Measurements from ENCODE around the gene WDFY2.
A peak's percentile ranks its signal among the peaks of the same experiment; 100 is the strongest.

WDFY2 gene

GRCh38 chr13:51737609-51738008, 153.3 kb downstream of the WDFY2 start:
- Histone ChIP-seq H3K27ac (no peak overlapping the region), H3K9me3 (no peaks in the 10 kb centered on the region), H3K36me3 (peaks cover 0 to 14% (median 11%) of the 10 kb centered on the region in 3 donors), H3K27me3 (no peaks in the 10 kb centered on the region), H3K4me1 (peaks cover 0 to 19% (median 1%) of the 10 kb centered on the region in 4 donors), H3K4me3 (no peak overlapping the region)
- no peak for DNase-seq
- intact Hi-C loops (cut with DNase I; ENCODE audit: low total_unique reads): loop anchor here (10.0 kb wide), 4 partner anchors 283 to 1613 kb away; partner anchors contain the start of genes FAM124A and INTS6
- TF ChIP-seq CTCF (IDR thresholded peaks at IDR 0.05): no peak

GRCh38 chr13:51738226-51738905, 154.1 kb downstream of the WDFY2 start:
- Histone ChIP-seq H3K27ac (peak overlapping the region in 1 of 2 donors; percentile 55), H3K4me3 (no peak overlapping the region), H3K36me3 (peaks cover 0 to 14% (median 11%) of the 10 kb centered on the region in 3 donors), H3K4me1 (peaks cover 0 to 19% (median under 1%) of the 10 kb centered on the region in 4 donors), H3K9me3 (no peaks in the 10 kb centered on the region), H3K27me3 (no peaks in the 10 kb centered on the region)
- intact Hi-C loops (cut with DNase I; ENCODE audit: low total_unique reads): loop anchor here (10.0 kb wide), 4 partner anchors 284 to 1614 kb away; partner anchors contain the start of genes FAM124A and INTS6
- TF ChIP-seq CTCF (IDR thresholded peaks at IDR 0.05): no peak
- DNase-seq: no peak

- TF ChIP-seq CTCF (IDR thresholded peaks at IDR 0.05): no peak
Measured at GRCh38 chr13:51739027-51739764, 154.9 kb downstream of the WDFY2 start.

GRCh38 chr13:51740698-51741097, 156.4 kb downstream of the WDFY2 start:
- H3K27me3 ChIP-seq: no peaks in the 10 kb centered on the region
- peaks cover 0 to 19% (median 0%) of the 10 kb centered on the region in 4 donors for H3K4me1 ChIP-seq
- no peak overlapping the region for H3K4me3 ChIP-seq
- H3K27ac ChIP-seq: peak overlapping the region; percentile 56 to 60
- no peaks in the 10 kb centered on the region for H3K9me3 ChIP-seq
- no peak for DNase-seq
- peaks cover 0 to 14% (median 11%) of the 10 kb centered on the region in 3 donors for H3K36me3 ChIP-seq
- TF ChIP-seq CTCF (IDR thresholded peaks at IDR 0.05): no peak
- intact Hi-C loops (cut with DNase I; ENCODE audit: low total_unique reads): no loop called here

More at GRCh38 chr13:51739027-51739764, 154.9 kb downstream of the WDFY2 start:
- peaks cover 0 to 19% (median 0%) of the 10 kb centered on the region in 4 donors for H3K4me1 ChIP-seq
- no peak overlapping the region for H3K4me3 ChIP-seq
- H3K27me3 ChIP-seq: no peaks in the 10 kb centered on the region
- H3K36me3 ChIP-seq: peaks cover 0 to 14% (median 11%) of the 10 kb centered on the region in 3 donors
- no peaks in the 10 kb centered on the region for H3K9me3 ChIP-seq
- intact Hi-C loops (cut with DNase I; ENCODE audit: low total_unique reads): loop anchor here (10.0 kb wide), 4 partner anchors 284 to 1614 kb away; partner anchors contain the start of genes FAM124A and INTS6
- DNase-seq: no peak
- H3K27ac ChIP-seq: peak overlapping the region; percentile 55 to 56

- H3K4me3 ChIP-seq: no peak overlapping the region
- H3K27ac ChIP-seq: peak overlapping the region; percentile 42 to 60
- no peak for DNase-seq
- intact Hi-C loops (cut with DNase I; ENCODE audit: low total_unique reads): no loop called here
- no peaks in the 10 kb centered on the region for H3K27me3 ChIP-seq
- peaks cover 0 to 19% (median 0%) of the 10 kb centered on the region in 4 donors for H3K4me1 ChIP-seq
- no peak for TF ChIP-seq CTCF (IDR thresholded peaks at IDR 0.05)
- peaks cover 0 to 14% (median 11%) of the 10 kb centered on the region in 3 donors for H3K36me3 ChIP-seq
- H3K9me3 ChIP-seq: no peaks in the 10 kb centered on the region
Measured at GRCh38 chr13:51742031-51742430, 157.8 kb downstream of the WDFY2 start.

All from tibial artery (tissue), 4 donors.